H1 (cell line): ENCODE results near the gene DTL. TPM values are rescaled to one million over a fixed set of nuclear protein-coding genes. Genes with fewer than 3 reads are reported as not detected.
"Not testable (repeated sequence)": the region's sequence is repeated elsewhere in the genome, so short reads cannot be mapped to it uniquely, and the experiment has no call there.

Experiments
- CTCF ChIA-PET: fragments of 300-600 bp; sonication (Branson Sonifier 250); formaldehyde crosslinking; loops from one replicate; lab custom pipeline; 2021; ENCODE audit not compliant: partially characterized antibody; lab: Charles Lee
- POLR2A ChIA-PET: fragments of 300-600 bp; sonication (Branson Sonifier 250); formaldehyde crosslinking; loops from one replicate; lab custom pipeline; 2021; ENCODE audit warnings: inconsistent platforms; ENCODE audit not compliant: partially characterized antibody; lab: Charles Lee
- DNase-seq, 2 experiments: peaks; one replicate each; pipeline versions ENCODE4 v3.0.0 to v3.0.0-alpha.2; 2010 to 2022; ENCODE audit warnings: low spot score in 2 of 2, low read depth in 1 of 2, mixed read lengths in 1 of 2
- FAIRE-seq: peaks from 2 replicates; lab custom pipeline; 2011; peaks lifted over from hg19 to GRCh38; lab: Jason Lieb, UNC
- H2AFZ ChIP-seq: 2 replicates; pipeline ENCODE4 v1.8.1; 2012; ENCODE audit warnings: low read length, inconsistent platforms
- H2AK5ac ChIP-seq: 2 replicates; pipeline ENCODE4 v1.6.1; 2013; ENCODE audit warnings: low read depth, low read length
- H2BK120ac ChIP-seq: replicated peaks from 2 replicates; pipeline ENCODE3; 2013; ENCODE audit warnings: low read depth, low read length, inconsistent platforms
- H2BK12ac ChIP-seq: 2 replicates; pipeline ENCODE4 v1.6.1; 2013; ENCODE audit warnings: low read depth, low read length
- H2BK15ac ChIP-seq: 2 replicates; pipeline ENCODE4 v1.6.1; 2013; ENCODE audit warnings: low read length
- H2BK20ac ChIP-seq: 2 replicates; pipeline ENCODE4 v1.6.1; 2013; ENCODE audit warnings: low read length
- H2BK5ac ChIP-seq: 2 replicates; pipeline ENCODE4 v1.6.1; 2013; ENCODE audit warnings: low read depth, low read length
- H3K14ac ChIP-seq: 2 replicates; pipeline ENCODE4 v1.6.1; 2013; ENCODE audit warnings: inconsistent platforms; ENCODE audit not compliant: insufficient read length
- H3K18ac ChIP-seq: 2 replicates; pipeline ENCODE4 v1.6.1; 2013; ENCODE audit warnings: low read length; ENCODE audit errors: extremely low read depth
- H3K23ac ChIP-seq: 2 replicates; pipeline ENCODE4 v1.6.1; 2013; ENCODE audit warnings: inconsistent platforms; ENCODE audit not compliant: insufficient read length
- H3K23me2 ChIP-seq: 2 replicates; pipeline ENCODE4 v1.6.1; 2013; ENCODE audit warnings: low read depth, low read length
- H3K27ac ChIP-seq: 2 replicates; pipeline ENCODE4 v1.6.1; 2011; ENCODE audit warnings: low read depth, low read length, inconsistent platforms
- H3K27me3 ChIP-seq, 4 experiments: replicated peaks in 1 of 4; 1 replicate in 1 of 4; 2 replicates in 3 of 4; pipeline versions ENCODE4 v1.6.1 to v1.8.1; 2011 to 2013; ENCODE audit warnings: low read length in 3 of 4, mild to moderate bottlenecking in 3 of 4, inconsistent platforms in 2 of 4, mixed read lengths in 2 of 4, moderate library complexity in 1 of 4; ENCODE audit not compliant: control insufficient read depth in 3 of 4, insufficient read depth in 3 of 4; ENCODE audit errors: extremely low read depth in 1 of 4
- H3K36me3 ChIP-seq, 4 experiments: 2 replicates each; pipeline versions ENCODE4 v1.6.1 to v1.8.1; 2011 to 2013; ENCODE audit warnings: mild to moderate bottlenecking in 4 of 4, low read length in 3 of 4, moderate library complexity in 2 of 4, control low read depth in 1 of 4, inconsistent platforms in 1 of 4; ENCODE audit not compliant: insufficient read depth in 4 of 4, control insufficient read depth in 2 of 4
- H3K4ac ChIP-seq: replicated peaks from 2 replicates; pipeline ENCODE3; 2013; ENCODE audit warnings: low read length, low read depth, mixed read lengths, inconsistent platforms; ENCODE audit not compliant: insufficient read length
- H3K4me1 ChIP-seq, 4 experiments: replicated peaks in 1 of 4; 1 replicate in 1 of 4; 2 replicates in 3 of 4; pipeline versions ENCODE4 v1.6.1 to v1.8.1; 2011 to 2013; ENCODE audit warnings: low read length in 3 of 4, inconsistent platforms in 2 of 4, mixed read lengths in 1 of 4; ENCODE audit not compliant: insufficient read depth in 4 of 4, control insufficient read depth in 3 of 4
- H3K4me2 ChIP-seq, 2 experiments: 2 replicates each; pipeline versions ENCODE4 v1.6.1 to v1.8.1; 2011 to 2013; ENCODE audit warnings: low read depth in 2 of 2, low read length in 2 of 2, control low read depth in 1 of 2, inconsistent platforms in 1 of 2, mild to moderate bottlenecking in 1 of 2; ENCODE audit not compliant: insufficient read depth in 1 of 2
- H3K4me3 ChIP-seq, 4 experiments: fragments of 200-600, 300-600 bp in 1 of 4; sonication (generic), shearing (Covaris generic), sonication (Bioruptor Twin) in 1 of 4; 2 replicates each; pipeline versions ENCODE4 v1.5.1 to v1.8.1; 2011 to 2016; ENCODE audit warnings: low read length in 4 of 4, low read depth in 3 of 4, control low read depth in 2 of 4, inconsistent platforms in 2 of 4, mild to moderate bottlenecking in 2 of 4, mixed read lengths in 1 of 4, moderate library complexity in 1 of 4; ENCODE audit not compliant: insufficient read depth in 2 of 4; ENCODE audit errors: extremely low read depth in 1 of 4
- H3K56ac ChIP-seq: replicated peaks from 2 replicates; pipeline ENCODE3; 2013; ENCODE audit warnings: low read depth, mild to moderate bottlenecking, mixed read lengths, low read length, inconsistent platforms; ENCODE audit not compliant: insufficient read length
- H3K79me1 ChIP-seq: 2 replicates; pipeline ENCODE4 v1.6.1; 2013; ENCODE audit warnings: low read depth, low read length, control low read depth
- H3K79me2 ChIP-seq, 2 experiments: 2 replicates each; pipeline versions ENCODE4 v1.6.1 to v1.8.1; 2012 to 2013; ENCODE audit warnings: low read length in 2 of 2, mild to moderate bottlenecking in 2 of 2, inconsistent platforms in 1 of 2; ENCODE audit not compliant: insufficient read depth in 2 of 2, control insufficient read depth in 1 of 2
- H3K9ac ChIP-seq, 4 experiments: replicated peaks in 1 of 4; 1 replicate in 1 of 4; 2 replicates in 3 of 4; pipeline versions ENCODE4 v1.6.1 to v1.8.1; 2011 to 2013; ENCODE audit warnings: low read depth in 3 of 4, low read length in 3 of 4, control low read depth in 2 of 4, mild to moderate bottlenecking in 2 of 4, moderate library complexity in 2 of 4, inconsistent platforms in 1 of 4; ENCODE audit errors: extremely low read depth in 1 of 4
- H3K9me3 ChIP-seq, 2 experiments: 2 replicates each; pipeline versions ENCODE4 v1.6.1 to v1.8.1; 2012 to 2013; ENCODE audit warnings: mild to moderate bottlenecking in 2 of 2, moderate library complexity in 2 of 2, control low read depth in 1 of 2, inconsistent platforms in 1 of 2, low read depth in 1 of 2, low read length in 1 of 2, mixed read lengths in 1 of 2; ENCODE audit not compliant: insufficient read depth in 2 of 2
- H4K20me1 ChIP-seq, 2 experiments: replicated peaks in 1 of 2; 2 replicates each; pipeline versions ENCODE3 to v1.8.1; 2011 to 2013; ENCODE audit warnings: inconsistent platforms in 2 of 2, low read length in 2 of 2, mild to moderate bottlenecking in 1 of 2; ENCODE audit not compliant: insufficient read depth in 2 of 2, control insufficient read depth in 1 of 2
- H4K5ac ChIP-seq: 2 replicates; pipeline ENCODE4 v1.6.1; 2013; ENCODE audit warnings: low read length, low read depth, mixed read lengths, inconsistent platforms; ENCODE audit not compliant: insufficient read length
- H4K8ac ChIP-seq: 2 replicates; pipeline ENCODE4 v1.8.0; 2013; ENCODE audit warnings: mild to moderate bottlenecking, moderate library complexity, low read length, inconsistent platforms; ENCODE audit not compliant: insufficient read depth; ENCODE audit errors: extremely low read depth
- H4K91ac ChIP-seq: replicated peaks from 2 replicates; pipeline ENCODE3; 2013; ENCODE audit warnings: low read length, mixed read lengths, inconsistent platforms; ENCODE audit not compliant: insufficient read length
- WGBS, 2 experiments: shearing (Covaris generic) in 1 of 2; methylation state at CpG; one replicate each; pipeline versions ENCODE4 v1.1.6 to v1.1.7; 2013 to 2015; ENCODE audit warnings: low lambda C conversion rate in 2 of 2, mixed read lengths in 2 of 2, inconsistent platforms in 1 of 2, low coverage in 1 of 2, missing lambda C conversion rate in 1 of 2; ENCODE audit not compliant: insufficient replicate concordance in 2 of 2, insufficient coverage in 1 of 2, insufficient read length in 1 of 2; ENCODE audit errors: extremely low coverage in 1 of 2, missing lambda C conversion rate in 1 of 2; 5-methylcytosine and 5-hydroxymethylcytosine counted together
- polyA plus RNA-seq, 7 experiments: library from polyadenylated mRNA; depleted of rRNA in 3 of 7; stranded (reverse) in 5 of 7; unstranded in 2 of 7; fragments of >200 nt in 5 of 7; fragments of 200-250 nt in 2 of 7; gene quantifications; 1 replicate in 5 of 7; 2 replicates in 1 of 7; 4 replicates in 1 of 7; pipeline versions ENCODE4 v1.2.1 to v1.2.3, GENCODE V29; 2011 to 2013; ENCODE audit warnings: missing spikeins in 2 of 7, mixed read lengths in 2 of 7
- total RNA-seq: library from RNA; stranded (reverse); fragmentation: NEBNext Ultra II Directional; extraction: Animal tissue kit (Norgen Biotek cat#: 25700); gene quantifications from 2 replicates; pipeline ENCODE4 v1.2.1, GENCODE V29; 2021

The DTL gene
- total and polyA plus RNA-seq, 2 of the 8 experiments (the other 6 are each of a cell fraction or from before 2014, with no cell fraction given): 36.0 to 46.9 TPM

DNA sequence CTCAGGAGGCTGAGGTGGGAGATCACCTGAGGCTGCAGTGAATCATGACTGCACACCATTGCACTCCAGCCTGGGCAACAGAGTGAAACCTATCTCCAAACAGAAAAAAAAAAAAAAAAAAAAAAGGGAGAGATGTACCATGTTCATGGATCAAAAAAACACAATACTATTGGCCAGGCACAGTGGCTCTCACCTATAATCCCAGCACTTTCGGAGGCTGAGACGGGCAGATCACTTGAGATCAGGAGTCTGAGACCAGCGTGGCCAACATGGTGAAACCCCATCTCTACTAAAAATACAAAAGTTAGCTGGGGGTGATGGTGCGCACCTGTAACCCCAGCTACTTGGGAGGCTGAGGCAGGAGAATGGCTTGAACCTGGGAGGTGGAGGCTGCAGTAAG is 38.1 kb upstream of the DTL start:
- H3K4ac ChIP-seq, H2BK15ac ChIP-seq, H4K91ac ChIP-seq, H2BK120ac ChIP-seq, H3K9me3 ChIP-seq, H3K14ac ChIP-seq, H3K4me1 ChIP-seq, H3K9ac ChIP-seq, H3K79me1 ChIP-seq, H3K56ac ChIP-seq, H4K5ac ChIP-seq, H4K8ac ChIP-seq, H3K36me3 ChIP-seq, H3K23ac ChIP-seq, H2AFZ ChIP-seq, H2BK5ac ChIP-seq, H3K18ac ChIP-seq, H2AK5ac ChIP-seq, H3K4me3 ChIP-seq, H2BK12ac ChIP-seq, DNase-seq, H2BK20ac ChIP-seq, FAIRE-seq, H4K20me1 ChIP-seq, H3K27me3 ChIP-seq, H3K79me2 ChIP-seq, H3K27ac ChIP-seq, H3K4me2 ChIP-seq, H3K23me2 ChIP-seq: not testable (repeated sequence)
- CTCF ChIA-PET: interaction anchor here (0.9 kb wide), 1 partner anchor 15 kb away, joined by 3 read pairs; no protein-coding TSS in a partner anchor
- WGBS, 2 experiments: 87% methylated on average over 4 of the region's 4 CpGs; no CpG with 5 or more reads in 1 of the 2 experiments
- POLR2A ChIA-PET: interaction anchor here (0.6 kb wide), 1 partner anchor 10 kb away, joined by 3 read pairs; no protein-coding TSS in a partner anchor
